Measurements from ENCODE around the gene ITPK1.

DNA sequence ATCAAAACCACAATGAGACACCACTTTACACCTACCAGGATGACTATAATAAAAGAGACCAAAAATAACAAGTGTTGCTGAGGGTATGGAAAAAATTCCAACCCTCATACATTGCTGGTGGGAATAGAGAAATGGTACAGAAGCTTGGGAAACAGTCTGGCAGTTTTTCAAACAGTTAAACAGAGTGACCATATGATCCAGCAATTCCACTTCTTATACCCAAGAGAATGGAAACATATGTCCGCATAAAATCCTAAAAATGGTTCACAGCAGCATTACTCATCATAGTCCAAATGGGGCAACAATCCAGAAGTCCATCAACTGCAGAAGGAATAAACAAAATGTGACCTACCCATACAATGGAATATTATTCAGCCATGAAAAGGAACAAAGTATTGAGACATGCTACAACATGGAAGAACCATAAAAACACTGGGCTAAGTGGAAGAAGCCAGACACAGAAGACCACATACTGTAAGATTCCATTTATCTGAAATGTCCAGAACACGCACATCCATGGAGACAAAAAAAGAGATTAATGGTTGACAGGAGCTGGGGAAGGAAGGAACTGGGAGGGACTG, 148.3 kb downstream of the ITPK1 start:
- TF ChIP-seq, protein P1, sequence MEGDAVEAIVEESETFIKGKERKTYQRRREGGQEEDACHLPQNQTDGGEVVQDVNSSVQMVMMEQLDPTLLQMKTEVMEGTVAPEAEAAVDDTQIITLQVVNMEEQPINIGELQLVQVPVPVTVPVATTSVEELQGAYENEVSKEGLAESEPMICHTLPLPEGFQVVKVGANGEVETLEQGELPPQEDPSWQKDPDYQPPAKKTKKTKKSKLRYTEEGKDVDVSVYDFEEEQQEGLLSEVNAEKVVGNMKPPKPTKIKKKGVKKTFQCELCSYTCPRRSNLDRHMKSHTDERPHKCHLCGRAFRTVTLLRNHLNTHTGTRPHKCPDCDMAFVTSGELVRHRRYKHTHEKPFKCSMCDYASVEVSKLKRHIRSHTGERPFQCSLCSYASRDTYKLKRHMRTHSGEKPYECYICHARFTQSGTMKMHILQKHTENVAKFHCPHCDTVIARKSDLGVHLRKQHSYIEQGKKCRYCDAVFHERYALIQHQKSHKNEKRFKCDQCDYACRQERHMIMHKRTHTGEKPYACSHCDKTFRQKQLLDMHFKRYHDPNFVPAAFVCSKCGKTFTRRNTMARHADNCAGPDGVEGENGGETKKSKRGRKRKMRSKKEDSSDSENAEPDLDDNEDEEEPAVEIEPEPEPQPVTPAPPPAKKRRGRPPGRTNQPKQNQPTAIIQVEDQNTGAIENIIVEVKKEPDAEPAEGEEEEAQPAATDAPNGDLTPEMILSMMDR (conservative IDR thresholded peaks at IDR 0.05), result no peak
- no peak for TF ChIP-seq EZH2 (IDR thresholded peaks at IDR 0.05; ENCODE audit: low read depth)
